A549 (cell line): ENCODE measurements around the gene RAD50.

ENCODE experiments used
- CBX8 ChIP-seq: fragments of 200-600 bp; sonication (generic); IDR thresholded peaks from 2 replicates; pipeline ENCODE4 v1.6.1; 2016
- EHMT2 ChIP-seq: fragments of 200-600 bp; sonication (generic); IDR thresholded peaks from 2 replicates; pipeline ENCODE4 v1.6.1; 2016; ENCODE audit warnings: antibody characterized with exemption, low read depth, mild to moderate bottlenecking, moderate library complexity
- FOXS1 ChIP-seq: fragments of 250-450 bp; sonication (Bioruptor Pico); IDR thresholded peaks from 2 replicates; pipeline ENCODE4 v1.5.0; 2020; ENCODE audit warnings: mild to moderate bottlenecking, moderate library complexity
- HOXB13 ChIP-seq: fragments of 250-450 bp; sonication (Bioruptor Pico); IDR thresholded peaks from 2 replicates; pipeline ENCODE4 v1.5.0; 2020; ENCODE audit warnings: low read depth, mild to moderate bottlenecking, moderate library complexity
- JUN ChIP-seq, 2 experiments: fragments of >200 bp; sonication (Bioruptor Twin); formaldehyde crosslinking; IDR thresholded peaks; 2 replicates in 1 of 2; 3 replicates in 1 of 2; pipeline ENCODE4 v1.6.1; 2016 to 2017
- MAZ ChIP-seq: fragments of 150-350 bp; IDR thresholded peaks from 2 replicates; pipeline ENCODE4 v1.6.1; 2014; ENCODE audit warnings: antibody characterized with exemption, low read depth, low read length, borderline replicate concordance
- POLR2A ChIP-seq: IDR thresholded peaks from 2 replicates; pipeline ENCODE4 v1.6.1; 2012; ENCODE audit warnings: mild to moderate bottlenecking, low read length
- RFX5 ChIP-seq: fragments of 450-650 bp; IDR thresholded peaks from 2 replicates; pipeline ENCODE4 v1.7.1; 2014; ENCODE audit warnings: antibody characterized with exemption, mild to moderate bottlenecking, moderate library complexity
- TF ChIP-seq, protein P1 (sequence below): fragments of >200 bp; sonication (Bioruptor Twin); formaldehyde crosslinking; IDR thresholded peaks from 3 replicates; pipeline ENCODE4 v1.5.1; 2016
- TF ChIP-seq, protein P2 (sequence below): fragments of >200 bp; sonication (Bioruptor Twin); formaldehyde crosslinking; IDR thresholded peaks from 2 replicates; pipeline ENCODE4 v1.6.1; 2016
- TF ChIP-seq, protein P3 (sequence below): fragments of 250-450 bp; sonication (Bioruptor Pico); IDR thresholded peaks from 2 replicates; pipeline ENCODE4 v1.5.0; 2021; ENCODE audit warnings: mild to moderate bottlenecking, moderate library complexity, borderline replicate concordance
- TF ChIP-seq, protein P4 (sequence below): fragments of 200-600 bp; sonication (generic); IDR thresholded peaks from 2 replicates; pipeline ENCODE4 v1.6.1; 2016; ENCODE audit warnings: antibody characterized with exemption, mild to moderate bottlenecking, moderate library complexity

DNA sequence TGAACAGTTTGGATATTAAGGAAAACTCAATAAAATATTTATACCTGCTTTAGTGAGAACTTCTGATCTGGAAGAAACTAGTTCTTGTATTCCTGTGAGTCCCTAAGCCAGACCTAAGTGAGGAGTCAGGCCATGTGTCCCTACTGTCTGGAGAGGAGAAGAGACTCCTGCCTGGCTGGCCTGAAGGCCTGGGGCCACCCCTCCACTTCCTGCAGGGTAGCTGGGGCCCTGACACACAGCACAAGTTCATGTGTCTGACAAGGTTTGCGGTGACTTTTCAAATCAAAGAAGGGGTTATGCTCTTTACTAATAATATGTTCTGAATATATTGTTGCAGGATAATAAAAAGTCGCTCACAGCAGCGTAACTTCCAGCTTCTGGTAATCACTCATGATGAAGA lies 85.1 kb downstream of the RAD50 start:
- TF ChIP-seq, protein P1, sequence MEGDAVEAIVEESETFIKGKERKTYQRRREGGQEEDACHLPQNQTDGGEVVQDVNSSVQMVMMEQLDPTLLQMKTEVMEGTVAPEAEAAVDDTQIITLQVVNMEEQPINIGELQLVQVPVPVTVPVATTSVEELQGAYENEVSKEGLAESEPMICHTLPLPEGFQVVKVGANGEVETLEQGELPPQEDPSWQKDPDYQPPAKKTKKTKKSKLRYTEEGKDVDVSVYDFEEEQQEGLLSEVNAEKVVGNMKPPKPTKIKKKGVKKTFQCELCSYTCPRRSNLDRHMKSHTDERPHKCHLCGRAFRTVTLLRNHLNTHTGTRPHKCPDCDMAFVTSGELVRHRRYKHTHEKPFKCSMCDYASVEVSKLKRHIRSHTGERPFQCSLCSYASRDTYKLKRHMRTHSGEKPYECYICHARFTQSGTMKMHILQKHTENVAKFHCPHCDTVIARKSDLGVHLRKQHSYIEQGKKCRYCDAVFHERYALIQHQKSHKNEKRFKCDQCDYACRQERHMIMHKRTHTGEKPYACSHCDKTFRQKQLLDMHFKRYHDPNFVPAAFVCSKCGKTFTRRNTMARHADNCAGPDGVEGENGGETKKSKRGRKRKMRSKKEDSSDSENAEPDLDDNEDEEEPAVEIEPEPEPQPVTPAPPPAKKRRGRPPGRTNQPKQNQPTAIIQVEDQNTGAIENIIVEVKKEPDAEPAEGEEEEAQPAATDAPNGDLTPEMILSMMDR, result no peak
- TF ChIP-seq, protein P2, sequence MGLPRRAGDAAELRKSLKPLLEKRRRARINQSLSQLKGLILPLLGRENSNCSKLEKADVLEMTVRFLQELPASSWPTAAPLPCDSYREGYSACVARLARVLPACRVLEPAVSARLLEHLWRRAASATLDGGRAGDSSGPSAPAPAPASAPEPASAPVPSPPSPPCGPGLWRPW, result no peak
- TF ChIP-seq, protein P3, sequence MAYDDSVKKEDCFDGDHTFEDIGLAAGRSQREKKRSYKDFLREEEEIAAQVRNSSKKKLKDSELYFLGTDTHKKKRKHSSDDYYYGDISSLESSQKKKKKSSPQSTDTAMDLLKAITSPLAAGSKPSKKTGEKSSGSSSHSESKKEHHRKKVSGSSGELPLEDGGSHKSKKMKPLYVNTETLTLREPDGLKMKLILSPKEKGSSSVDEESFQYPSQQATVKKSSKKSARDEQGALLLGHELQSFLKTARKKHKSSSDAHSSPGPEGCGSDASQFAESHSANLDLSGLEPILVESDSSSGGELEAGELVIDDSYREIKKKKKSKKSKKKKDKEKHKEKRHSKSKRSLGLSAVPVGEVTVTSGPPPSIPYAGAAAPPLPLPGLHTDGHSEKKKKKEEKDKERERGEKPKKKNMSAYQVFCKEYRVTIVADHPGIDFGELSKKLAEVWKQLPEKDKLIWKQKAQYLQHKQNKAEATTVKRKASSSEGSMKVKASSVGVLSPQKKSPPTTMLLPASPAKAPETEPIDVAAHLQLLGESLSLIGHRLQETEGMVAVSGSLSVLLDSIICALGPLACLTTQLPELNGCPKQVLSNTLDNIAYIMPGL (CRISPR knock-in tag), result no peak
- TF ChIP-seq FOXS1 (CRISPR knock-in tag) (no peak), EHMT2 (no peak), RFX5 (no peak), POLR2A (no peak), MAZ (no peak), JUN (IDR thresholded peaks at IDR 0.05) (no peak), HOXB13 (CRISPR knock-in tag) (no peak), CBX8 (no peak)
- TF ChIP-seq, protein P4, sequence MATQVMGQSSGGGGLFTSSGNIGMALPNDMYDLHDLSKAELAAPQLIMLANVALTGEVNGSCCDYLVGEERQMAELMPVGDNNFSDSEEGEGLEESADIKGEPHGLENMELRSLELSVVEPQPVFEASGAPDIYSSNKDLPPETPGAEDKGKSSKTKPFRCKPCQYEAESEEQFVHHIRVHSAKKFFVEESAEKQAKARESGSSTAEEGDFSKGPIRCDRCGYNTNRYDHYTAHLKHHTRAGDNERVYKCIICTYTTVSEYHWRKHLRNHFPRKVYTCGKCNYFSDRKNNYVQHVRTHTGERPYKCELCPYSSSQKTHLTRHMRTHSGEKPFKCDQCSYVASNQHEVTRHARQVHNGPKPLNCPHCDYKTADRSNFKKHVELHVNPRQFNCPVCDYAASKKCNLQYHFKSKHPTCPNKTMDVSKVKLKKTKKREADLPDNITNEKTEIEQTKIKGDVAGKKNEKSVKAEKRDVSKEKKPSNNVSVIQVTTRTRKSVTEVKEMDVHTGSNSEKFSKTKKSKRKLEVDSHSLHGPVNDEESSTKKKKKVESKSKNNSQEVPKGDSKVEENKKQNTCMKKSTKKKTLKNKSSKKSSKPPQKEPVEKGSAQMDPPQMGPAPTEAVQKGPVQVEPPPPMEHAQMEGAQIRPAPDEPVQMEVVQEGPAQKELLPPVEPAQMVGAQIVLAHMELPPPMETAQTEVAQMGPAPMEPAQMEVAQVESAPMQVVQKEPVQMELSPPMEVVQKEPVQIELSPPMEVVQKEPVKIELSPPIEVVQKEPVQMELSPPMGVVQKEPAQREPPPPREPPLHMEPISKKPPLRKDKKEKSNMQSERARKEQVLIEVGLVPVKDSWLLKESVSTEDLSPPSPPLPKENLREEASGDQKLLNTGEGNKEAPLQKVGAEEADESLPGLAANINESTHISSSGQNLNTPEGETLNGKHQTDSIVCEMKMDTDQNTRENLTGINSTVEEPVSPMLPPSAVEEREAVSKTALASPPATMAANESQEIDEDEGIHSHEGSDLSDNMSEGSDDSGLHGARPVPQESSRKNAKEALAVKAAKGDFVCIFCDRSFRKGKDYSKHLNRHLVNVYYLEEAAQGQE, result no peak
